SH-SY5Y (cell line): ENCODE data around the gene SLC9A1.

Source experiments
- GATA2 ChIP-seq: IDR thresholded peaks from 2 replicates; pipeline ENCODE4 v1.6.1; 2011; ENCODE audit warnings: mild to moderate bottlenecking, low read depth, low read length
- GATA3 ChIP-seq: IDR thresholded peaks from 2 replicates; pipeline ENCODE4 v1.6.1; 2011; ENCODE audit warnings: low read depth, mild to moderate bottlenecking, low read length, moderate library complexity

GRCh38 chr1:27084107-27084506, 70.8 kb downstream of the SLC9A1 start:
- no peak for TF ChIP-seq GATA2
- TF ChIP-seq GATA3: no peak
